Smooth muscle cell (in vitro differentiated cells): Measurements from ENCODE around the gene OR6S1. TPM values are rescaled to one million over a fixed set of nuclear protein-coding genes. Genes with fewer than 3 reads are reported as not detected.
A peak's percentile ranks its signal among the peaks of the same experiment; 100 is the strongest.

Experiments
- DNase-seq: peaks from one replicate; lab custom pipeline; 2025; ENCODE audit not compliant: unreplicated experiment; lab: John Stamatoyannopoulos, UW
- H2AFZ ChIP-seq: fragments of 200-600 bp; sonication (generic); 2 replicates; pipeline ENCODE4 v1.6.0; 2016; ENCODE audit warnings: antibody characterized with exemption, low read depth, mild to moderate bottlenecking
- H3F3A ChIP-seq: fragments of 200-600 bp; sonication (generic); 2 replicates; pipeline ENCODE4 v1.6.0; 2017; ENCODE audit warnings: antibody characterized with exemption, low read depth
- H3K27ac ChIP-seq: fragments of 200-600 bp; sonication (generic); 2 replicates; pipeline ENCODE4 v1.5.1; 2016; ENCODE audit warnings: low read depth, mild to moderate bottlenecking
- H3K27me3 ChIP-seq: fragments of 200-600 bp; sonication (generic); 2 replicates; pipeline ENCODE4 v1.6.1; 2016; ENCODE audit warnings: low read depth, mild to moderate bottlenecking
- H3K36me3 ChIP-seq: fragments of 200-600 bp; sonication (generic); 2 replicates; pipeline ENCODE4 v1.5.1; 2016; ENCODE audit warnings: low read depth
- H3K4me1 ChIP-seq: fragments of 200-600 bp; sonication (generic); 2 replicates; pipeline ENCODE4 v1.5.1; 2016; ENCODE audit warnings: low read depth
- H3K4me2 ChIP-seq: fragments of 200-600 bp; sonication (generic); 2 replicates; pipeline ENCODE4 v1.6.0; 2016; ENCODE audit warnings: mild to moderate bottlenecking
- H3K4me3 ChIP-seq: fragments of 200-600 bp; sonication (generic); 2 replicates; pipeline ENCODE4 v1.5.1; 2016; ENCODE audit warnings: mild to moderate bottlenecking
- H3K79me2 ChIP-seq: fragments of 200-600 bp; sonication (generic); 2 replicates; pipeline ENCODE4 v1.6.0; 2016; ENCODE audit warnings: low read depth, mild to moderate bottlenecking
- H3K9ac ChIP-seq: fragments of 200-600 bp; sonication (generic); 2 replicates; pipeline ENCODE4 v1.6.0; 2016; ENCODE audit warnings: low read depth
- H3K9me3 ChIP-seq: fragments of 200-600 bp; sonication (generic); replicated peaks from 2 replicates; pipeline ENCODE4 v1.5.1; 2016; ENCODE audit warnings: low read depth
- H4K20me1 ChIP-seq: fragments of 200-600 bp; sonication (generic); 2 replicates; pipeline ENCODE4 v1.6.0; 2016; ENCODE audit warnings: low read depth
- CTCF ChIP-seq: fragments of 200-600 bp; sonication (generic); IDR thresholded peaks from 2 replicates; pipeline ENCODE4 v1.5.1; 2017; ENCODE audit warnings: borderline replicate concordance, mild to moderate bottlenecking, antibody characterized with exemption; ENCODE audit not compliant: insufficient read depth, poor library complexity, severe bottlenecking
- WGBS: methylation state at CpG from one replicate; pipeline ENCODE4 v1.1.7; 2016; ENCODE audit warnings: low lambda C conversion rate; 5-methylcytosine and 5-hydroxymethylcytosine counted together
- polyA plus RNA-seq: library from polyadenylated mRNA; unstranded; fragments of >200 nt; fragmentation: Nextera tagmentation; extraction: Ambion mirVana; gene quantifications from 2 replicates; pipeline ENCODE4 v1.2.1, GENCODE V29; 2016
- total RNA-seq: library from RNA; depleted of rRNA; stranded (reverse); fragments of >200 nt; gene quantifications from 2 replicates; pipeline ENCODE4 v1.2.3, GENCODE V29; 2014

OR6S1 gene
- total and polyA plus RNA-seq, 2 experiments from 2014 or later, result not detected

- H4K20me1 ChIP-seq, result no peaks in the 10 kb centered on the region
- H3K36me3 ChIP-seq, result no peaks in the 10 kb centered on the region
- H3K9me3 ChIP-seq, result no peaks in the 10 kb centered on the region
- 82% methylated on average over 8 of the region's 8 CpGs for WGBS
- peak overlapping the region; percentile 94 for H3K4me3 ChIP-seq
- H3K9ac ChIP-seq, result no peak overlapping the region
- peak overlapping the region; percentile 94 for H3K4me2 ChIP-seq
- no peak overlapping the region for H3K27ac ChIP-seq
- DNase-seq, result no peak
- peak overlapping the region; percentile 89 for H2AFZ ChIP-seq
- no peak for TF ChIP-seq CTCF
- peaks cover 32% of the 10 kb centered on the region for H3F3A ChIP-seq
- no peaks in the 10 kb centered on the region for H3K79me2 ChIP-seq
- H3K27me3 ChIP-seq, result no peaks in the 10 kb centered on the region
- peaks cover 12% of the 10 kb centered on the region for H3K4me1 ChIP-seq
These were observed 38.9 kb upstream of the OR6S1 start for GRCh38 chr14:20680363-20680762.

DNA sequence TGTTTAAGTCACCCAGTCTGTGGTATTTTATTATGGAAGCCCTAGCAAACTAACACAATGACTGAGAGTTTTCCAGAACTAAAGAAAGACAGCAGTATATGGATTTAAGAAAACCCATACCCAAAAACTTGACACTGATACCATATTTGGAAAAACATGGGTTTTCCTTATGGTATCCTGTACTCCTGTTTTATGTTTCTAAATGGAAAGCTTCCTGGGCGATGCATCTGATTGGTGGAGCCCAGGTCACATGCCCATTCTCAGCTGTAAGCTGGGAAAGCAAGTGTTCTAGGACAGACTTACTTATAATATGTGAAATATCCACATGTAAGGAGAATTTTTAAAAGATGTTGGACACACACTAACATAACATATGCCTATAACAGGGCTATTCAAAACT lies 38.4 kb upstream of the OR6S1 start:
- H2AFZ ChIP-seq, result no peak overlapping the region
- WGBS, result 93% methylated on average over 1 of the region's 1 CpG

DNA sequence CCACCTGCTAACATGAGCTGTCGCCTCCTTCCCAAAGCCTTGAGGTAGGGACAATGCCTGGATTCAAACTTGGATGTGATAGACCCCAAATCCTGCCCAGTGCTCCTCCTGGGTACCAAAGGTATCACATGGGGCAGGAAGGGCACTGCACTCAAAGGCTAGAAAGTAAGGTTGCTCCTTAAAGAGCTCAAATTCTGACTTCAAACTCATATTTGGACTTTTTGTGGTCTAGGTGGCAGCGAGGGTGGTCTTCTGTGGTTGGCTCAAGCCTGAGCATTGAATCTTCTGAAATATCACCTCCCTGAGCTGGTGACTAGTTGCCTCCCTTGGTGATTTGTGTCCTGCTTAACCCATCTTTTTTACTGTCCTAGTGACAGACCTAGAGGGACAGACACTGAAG lies 34.6 kb upstream of the OR6S1 start:
- Histone ChIP-seq H3K27ac (no peak overlapping the region), H2AFZ (no peak overlapping the region), H3K4me1 (peaks cover 8% of the 10 kb centered on the region), H3K36me3 (no peaks in the 10 kb centered on the region), H3K79me2 (no peaks in the 10 kb centered on the region), H4K20me1 (no peaks in the 10 kb centered on the region), H3K4me2 (no peak overlapping the region), H3K9me3 (no peaks in the 10 kb centered on the region), H3K4me3 (no peak overlapping the region), H3K27me3 (no peaks in the 10 kb centered on the region), H3F3A (peaks cover 9% of the 10 kb centered on the region), H3K9ac (no peak overlapping the region)
- WGBS, result 96% methylated on average over 2 of the region's 2 CpGs
- no peak for TF ChIP-seq CTCF
- no peak for DNase-seq

More for the DNA sequence above, 38.4 kb upstream of the OR6S1 start:
- Histone ChIP-seq H3K36me3 (no peaks in the 10 kb centered on the region), H3K27me3 (no peaks in the 10 kb centered on the region), H3K4me2 (peak overlapping the region; percentile 94), H3K9ac (no peak overlapping the region), H3K4me3 (no peak overlapping the region), H3K9me3 (no peaks in the 10 kb centered on the region), H3K27ac (no peak overlapping the region), H3K4me1 (peaks cover 8% of the 10 kb centered on the region), H4K20me1 (no peaks in the 10 kb centered on the region), H3K79me2 (no peaks in the 10 kb centered on the region), H3F3A (peaks cover 27% of the 10 kb centered on the region)
- no peak for TF ChIP-seq CTCF
- DNase-seq, result no peak

- Histone ChIP-seq H4K20me1 (no peaks in the 10 kb centered on the region), H3K9me3 (no peaks in the 10 kb centered on the region), H3K27ac (no peak overlapping the region), H3K4me2 (no peak overlapping the region), H3K27me3 (no peaks in the 10 kb centered on the region), H3F3A (peaks cover 5% of the 10 kb centered on the region), H3K4me1 (peaks cover 5% of the 10 kb centered on the region), H3K36me3 (no peaks in the 10 kb centered on the region), H3K4me3 (no peak overlapping the region), H3K79me2 (no peaks in the 10 kb centered on the region), H3K9ac (no peak overlapping the region), H2AFZ (no peak overlapping the region)
- no peak for TF ChIP-seq CTCF
- 97% methylated on average over 2 of the region's 2 CpGs for WGBS
- no peak for DNase-seq
These were observed 34.2 kb upstream of the OR6S1 start for GRCh38 chr14:20675669-20676068.
